Activated CD4-positive, CD25-positive, alpha-beta regulatory T cell treated with anti-CD3 and anti-CD28 coated beads, Interleukin-2, amount 50 U/mL, for 72 hours (primary cell): Measurements from ENCODE around the gene LRRC4C.

ENCODE experiments used
- DNase-seq: peaks from one replicate; pipeline ENCODE4 v3.0.0; 2021

LRRC4C gene

GRCh38 chr11:41323446-41323845 lies 136.0 kb downstream of the LRRC4C start:
- no peak for DNase-seq

GRCh38 chr11:41320653-41321052 lies 138.8 kb downstream of the LRRC4C start:
- DNase-seq: no peak

- DNase-seq: no peak
These were observed 139.2 kb downstream of the LRRC4C start for GRCh38 chr11:41320238-41320637.

GRCh38 chr11:41319434-41319833 lies 140.0 kb downstream of the LRRC4C start:
- DNase-seq: no peak

- no peak for DNase-seq
These were observed 142.7 kb downstream of the LRRC4C start for GRCh38 chr11:41316751-41317150.

- DNase-seq: no peak
These were observed 146.2 kb downstream of the LRRC4C start for GRCh38 chr11:41313226-41313625.

- DNase-seq: no peak
These were observed 149.7 kb downstream of the LRRC4C start for GRCh38 chr11:41309716-41310115.

GRCh38 chr11:41309111-41309522 lies 150.3 kb downstream of the LRRC4C start:
- no peak for DNase-seq

- no peak for DNase-seq
These were observed 151.2 kb downstream of the LRRC4C start for GRCh38 chr11:41308286-41308685.

GRCh38 chr11:41307296-41308080 lies 152.0 kb downstream of the LRRC4C start:
- no peak for DNase-seq

GRCh38 chr11:41306431-41306830 lies 153.0 kb downstream of the LRRC4C start:
- DNase-seq: no peak

- no peak for DNase-seq
These were observed 158.4 kb downstream of the LRRC4C start for GRCh38 chr11:41301023-41301422.

GRCh38 chr11:41289408-41289807 lies 170.0 kb downstream of the LRRC4C start:
- DNase-seq: no peak

GRCh38 chr11:41286751-41287150 lies 172.7 kb downstream of the LRRC4C start:
- DNase-seq: no peak

GRCh38 chr11:41284354-41284753 lies 175.1 kb downstream of the LRRC4C start:
- no peak for DNase-seq

GRCh38 chr11:41283191-41283930 lies 176.1 kb downstream of the LRRC4C start:
- no peak for DNase-seq

- DNase-seq: no peak
These were observed 177.1 kb downstream of the LRRC4C start for GRCh38 chr11:41282395-41282794.

- DNase-seq: no peak
These were observed 178.2 kb downstream of the LRRC4C start for GRCh38 chr11:41281131-41281742.

- no peak for DNase-seq
These were observed 184.6 kb downstream of the LRRC4C start for GRCh38 chr11:41274831-41275230.

- DNase-seq: no peak
These were observed 185.5 kb downstream of the LRRC4C start for GRCh38 chr11:41273908-41274307.

- DNase-seq: no peak
These were observed 192.0 kb downstream of the LRRC4C start for GRCh38 chr11:41267451-41267850.

- no peak for DNase-seq
These were observed 203.4 kb downstream of the LRRC4C start for GRCh38 chr11:41256041-41256440.

GRCh38 chr11:41254966-41255365 lies 204.5 kb downstream of the LRRC4C start:
- no peak for DNase-seq

GRCh38 chr11:41250408-41250935 lies 209.0 kb downstream of the LRRC4C start:
- no peak for DNase-seq
